Measurements from ENCODE around the gene ZNF423.

The ZNF423 gene

GRCh38 chr16:49695782-49696413, 160.0 kb downstream of the ZNF423 start:
- intact Hi-C loops (cut with DNase I; ENCODE audit: low total_unique reads) = loop anchor here (10.0 kb wide), 1 partner anchor 71 kb away; no protein-coding TSS in a partner anchor

DNA sequence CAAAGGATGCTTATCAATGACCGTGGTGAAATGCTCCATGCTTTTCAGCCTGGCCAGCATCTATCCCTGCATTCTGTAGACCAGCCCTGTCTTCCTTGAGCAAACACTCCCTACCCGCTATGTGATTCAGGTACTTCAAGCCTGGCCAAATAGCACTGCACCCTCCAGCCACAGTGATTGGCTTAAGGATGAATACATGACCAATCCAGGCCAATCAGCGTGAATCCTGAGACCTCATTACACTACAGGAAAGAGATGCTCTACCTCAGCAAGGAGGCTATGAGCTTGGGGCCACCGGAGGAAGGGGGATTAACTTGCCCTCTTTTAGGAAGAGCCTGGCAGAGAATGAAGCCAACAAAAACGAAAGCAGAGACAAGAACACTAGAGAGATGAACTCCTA, 162.5 kb downstream of the ZNF423 start:
- peaks cover 0 to 3% of the 10 kb centered on the region in 2 donors for H3K27me3 ChIP-seq
- H3K9me3 ChIP-seq = no peaks in the 10 kb centered on the region
- peaks cover 0 to 6% (median 3%) of the 10 kb centered on the region in 4 donors for H3K4me1 ChIP-seq
- H3K27ac ChIP-seq = no peak overlapping the region
- DNase-seq = no peak
- intact Hi-C loops (cut with DNase I; ENCODE audit: low total_unique reads) = loop anchor here (10.0 kb wide), 1 partner anchor 69 kb away; no protein-coding TSS in a partner anchor
- no peaks in the 10 kb centered on the region for H3K36me3 ChIP-seq
- TF ChIP-seq, protein P1, sequence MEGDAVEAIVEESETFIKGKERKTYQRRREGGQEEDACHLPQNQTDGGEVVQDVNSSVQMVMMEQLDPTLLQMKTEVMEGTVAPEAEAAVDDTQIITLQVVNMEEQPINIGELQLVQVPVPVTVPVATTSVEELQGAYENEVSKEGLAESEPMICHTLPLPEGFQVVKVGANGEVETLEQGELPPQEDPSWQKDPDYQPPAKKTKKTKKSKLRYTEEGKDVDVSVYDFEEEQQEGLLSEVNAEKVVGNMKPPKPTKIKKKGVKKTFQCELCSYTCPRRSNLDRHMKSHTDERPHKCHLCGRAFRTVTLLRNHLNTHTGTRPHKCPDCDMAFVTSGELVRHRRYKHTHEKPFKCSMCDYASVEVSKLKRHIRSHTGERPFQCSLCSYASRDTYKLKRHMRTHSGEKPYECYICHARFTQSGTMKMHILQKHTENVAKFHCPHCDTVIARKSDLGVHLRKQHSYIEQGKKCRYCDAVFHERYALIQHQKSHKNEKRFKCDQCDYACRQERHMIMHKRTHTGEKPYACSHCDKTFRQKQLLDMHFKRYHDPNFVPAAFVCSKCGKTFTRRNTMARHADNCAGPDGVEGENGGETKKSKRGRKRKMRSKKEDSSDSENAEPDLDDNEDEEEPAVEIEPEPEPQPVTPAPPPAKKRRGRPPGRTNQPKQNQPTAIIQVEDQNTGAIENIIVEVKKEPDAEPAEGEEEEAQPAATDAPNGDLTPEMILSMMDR (IDR thresholded peaks at IDR 0.05) = no peak
- H3K4me3 ChIP-seq = no peak overlapping the region

More at GRCh38 chr16:49695782-49696413, 160.0 kb downstream of the ZNF423 start:
- Histone ChIP-seq H3K36me3 (no peaks in the 10 kb centered on the region), H3K27me3 (peaks cover 0 to 3% of the 10 kb centered on the region in 2 donors), H3K27ac (no peak overlapping the region), H3K9me3 (no peaks in the 10 kb centered on the region), H3K4me1 (peaks cover 8 to 31% (median 27%) of the 10 kb centered on the region in 4 donors), H3K4me3 (no peak overlapping the region)
- TF ChIP-seq, protein P1 (IDR thresholded peaks at IDR 0.05) = no peak
- DNase-seq = no peak

GRCh38 chr16:49690778-49691177, 165.1 kb downstream of the ZNF423 start:
- Histone ChIP-seq H3K4me3 (no peak overlapping the region), H3K4me1 (no peaks in the 10 kb centered on the region), H3K9me3 (no peaks in the 10 kb centered on the region), H3K36me3 (no peaks in the 10 kb centered on the region), H3K27me3 (peaks cover 0 to 3% of the 10 kb centered on the region in 2 donors), H3K27ac (no peak overlapping the region)
- TF ChIP-seq, protein P1 (IDR thresholded peaks at IDR 0.05) = no peak
- intact Hi-C loops (cut with DNase I; ENCODE audit: low total_unique reads) = loop anchor here (10.0 kb wide), 1 partner anchor 66 kb away; no protein-coding TSS in a partner anchor
- no peak for DNase-seq

- no peak for DNase-seq
- no peaks in the 10 kb centered on the region for H3K9me3 ChIP-seq
- H3K4me3 ChIP-seq = no peak overlapping the region
- intact Hi-C loops (cut with DNase I; ENCODE audit: low total_unique reads) = no loop called here
- TF ChIP-seq, protein P1 (IDR thresholded peaks at IDR 0.05) = no peak
- no peaks in the 10 kb centered on the region for H3K36me3 ChIP-seq
- H3K4me1 ChIP-seq = no peaks in the 10 kb centered on the region
- peaks cover 0 to 3% of the 10 kb centered on the region in 2 donors for H3K27me3 ChIP-seq
- no peak overlapping the region for H3K27ac ChIP-seq
These were observed 167.7 kb downstream of the ZNF423 start for GRCh38 chr16:49688036-49688697.

GRCh38 chr16:49687476-49688002, 168.4 kb downstream of the ZNF423 start:
- Histone ChIP-seq H3K27ac (no peak overlapping the region), H3K27me3 (peaks cover 0 to 3% of the 10 kb centered on the region in 2 donors), H3K4me1 (no peaks in the 10 kb centered on the region), H3K4me3 (no peak overlapping the region), H3K36me3 (no peaks in the 10 kb centered on the region), H3K9me3 (no peaks in the 10 kb centered on the region)
- TF ChIP-seq, protein P1 (IDR thresholded peaks at IDR 0.05) = no peak
- intact Hi-C loops (cut with DNase I; ENCODE audit: low total_unique reads) = no loop called here
- DNase-seq = no peak

Data from tibial artery (tissue), 4 donors.